Measurements from ENCODE around the gene CCDC18. TPM values are rescaled to one million over a fixed set of nuclear protein-coding genes. Genes with fewer than 3 reads are reported as not detected.

The CCDC18 gene
- total RNA-seq, 1 donor = 6.2 TPM

DNA sequence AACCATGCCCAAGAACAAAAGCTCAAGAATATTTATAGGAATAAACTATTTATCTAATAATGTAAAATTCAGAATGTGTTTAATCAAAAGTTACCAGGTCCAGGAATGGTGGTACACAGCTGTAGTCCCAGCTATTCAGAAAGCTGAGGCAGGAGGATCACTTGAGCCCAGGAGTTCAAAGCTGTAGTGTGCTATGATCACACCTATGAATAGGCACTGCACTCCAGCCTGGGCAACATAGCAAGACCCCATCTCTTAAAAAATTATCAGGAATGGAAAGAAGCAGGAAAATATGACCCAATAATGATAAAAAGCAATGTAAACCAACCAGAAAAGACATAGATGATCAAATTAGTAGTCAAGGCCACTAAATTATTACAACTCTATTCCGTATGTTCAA is 103.0 kb downstream of the CCDC18 start:
- no peak overlapping the region for H3K27ac ChIP-seq (ENCODE audit: low read depth, low read length)
- no peaks in the 10 kb centered on the region for H3K36me3 ChIP-seq (ENCODE audit: insufficient read depth, low read length)
- no peak overlapping the region for H3K4me3 ChIP-seq (ENCODE audit: insufficient read depth, low read length)
- H3K27me3 ChIP-seq (ENCODE audit: insufficient read depth, low read length) = no peaks in the 10 kb centered on the region
- H3K79me2 ChIP-seq (ENCODE audit: insufficient read depth, low read length) = no peaks in the 10 kb centered on the region
- no peak overlapping the region for H2AFZ ChIP-seq (ENCODE audit: low read length)
- no peaks in the 10 kb centered on the region for H4K20me1 ChIP-seq (ENCODE audit: insufficient read depth, low read length)
- DNase-seq (ENCODE audit: insufficient read length, low spot score, missing footprints) = no peak
- H3K9me3 ChIP-seq (ENCODE audit: low read depth, low read length) = no peaks in the 10 kb centered on the region
- H3K4me2 ChIP-seq (ENCODE audit: insufficient read depth, low read length) = no peak overlapping the region
- H3K4me1 ChIP-seq (ENCODE audit: insufficient read depth, low read length) = no peaks in the 10 kb centered on the region
- TF ChIP-seq, protein P1, sequence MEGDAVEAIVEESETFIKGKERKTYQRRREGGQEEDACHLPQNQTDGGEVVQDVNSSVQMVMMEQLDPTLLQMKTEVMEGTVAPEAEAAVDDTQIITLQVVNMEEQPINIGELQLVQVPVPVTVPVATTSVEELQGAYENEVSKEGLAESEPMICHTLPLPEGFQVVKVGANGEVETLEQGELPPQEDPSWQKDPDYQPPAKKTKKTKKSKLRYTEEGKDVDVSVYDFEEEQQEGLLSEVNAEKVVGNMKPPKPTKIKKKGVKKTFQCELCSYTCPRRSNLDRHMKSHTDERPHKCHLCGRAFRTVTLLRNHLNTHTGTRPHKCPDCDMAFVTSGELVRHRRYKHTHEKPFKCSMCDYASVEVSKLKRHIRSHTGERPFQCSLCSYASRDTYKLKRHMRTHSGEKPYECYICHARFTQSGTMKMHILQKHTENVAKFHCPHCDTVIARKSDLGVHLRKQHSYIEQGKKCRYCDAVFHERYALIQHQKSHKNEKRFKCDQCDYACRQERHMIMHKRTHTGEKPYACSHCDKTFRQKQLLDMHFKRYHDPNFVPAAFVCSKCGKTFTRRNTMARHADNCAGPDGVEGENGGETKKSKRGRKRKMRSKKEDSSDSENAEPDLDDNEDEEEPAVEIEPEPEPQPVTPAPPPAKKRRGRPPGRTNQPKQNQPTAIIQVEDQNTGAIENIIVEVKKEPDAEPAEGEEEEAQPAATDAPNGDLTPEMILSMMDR (IDR thresholded peaks at IDR 0.05; ENCODE audit: extremely low read depth, low read depth, low read length) = no peak

DNA sequence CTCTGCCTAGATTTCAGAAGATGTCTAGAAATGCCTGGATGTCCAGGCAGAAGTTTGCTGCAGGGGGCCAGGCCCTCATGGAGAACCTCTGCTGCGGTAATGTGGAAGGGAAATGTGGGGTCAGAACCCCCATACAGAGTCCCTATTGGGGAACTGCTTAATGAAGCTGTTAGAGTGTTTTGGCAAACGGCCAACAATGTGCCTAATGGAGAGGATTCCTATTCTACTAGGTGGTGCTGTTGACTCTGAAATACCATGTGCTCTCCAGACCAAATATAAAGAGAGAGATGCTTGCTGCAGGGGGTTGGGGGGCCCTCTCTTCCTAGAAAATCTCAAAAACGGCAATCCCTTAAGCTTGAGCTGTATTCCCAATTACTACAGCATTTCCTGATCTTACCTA is 108.0 kb downstream of the CCDC18 start:
- TF ChIP-seq, protein P1 (IDR thresholded peaks at IDR 0.05; ENCODE audit: extremely low read depth, low read depth, low read length) = no peak
- no peak overlapping the region for H3K27ac ChIP-seq (ENCODE audit: low read depth, low read length)
- no peaks in the 10 kb centered on the region for H3K4me1 ChIP-seq (ENCODE audit: insufficient read depth, low read length)
- no peaks in the 10 kb centered on the region for H3K9me3 ChIP-seq (ENCODE audit: low read depth, low read length)
- no peak overlapping the region for H2AFZ ChIP-seq (ENCODE audit: low read length)
- no peaks in the 10 kb centered on the region for H3K79me2 ChIP-seq (ENCODE audit: insufficient read depth, low read length)
- no peaks in the 10 kb centered on the region for H3K27me3 ChIP-seq (ENCODE audit: insufficient read depth, low read length)
- H3K4me3 ChIP-seq (ENCODE audit: insufficient read depth, low read length) = no peak overlapping the region
- H3K4me2 ChIP-seq (ENCODE audit: insufficient read depth, low read length) = no peak overlapping the region
- no peaks in the 10 kb centered on the region for H3K36me3 ChIP-seq (ENCODE audit: insufficient read depth, low read length)
- DNase-seq (ENCODE audit: insufficient read length, low spot score, missing footprints) = no peak
- no peaks in the 10 kb centered on the region for H4K20me1 ChIP-seq (ENCODE audit: insufficient read depth, low read length)

DNA sequence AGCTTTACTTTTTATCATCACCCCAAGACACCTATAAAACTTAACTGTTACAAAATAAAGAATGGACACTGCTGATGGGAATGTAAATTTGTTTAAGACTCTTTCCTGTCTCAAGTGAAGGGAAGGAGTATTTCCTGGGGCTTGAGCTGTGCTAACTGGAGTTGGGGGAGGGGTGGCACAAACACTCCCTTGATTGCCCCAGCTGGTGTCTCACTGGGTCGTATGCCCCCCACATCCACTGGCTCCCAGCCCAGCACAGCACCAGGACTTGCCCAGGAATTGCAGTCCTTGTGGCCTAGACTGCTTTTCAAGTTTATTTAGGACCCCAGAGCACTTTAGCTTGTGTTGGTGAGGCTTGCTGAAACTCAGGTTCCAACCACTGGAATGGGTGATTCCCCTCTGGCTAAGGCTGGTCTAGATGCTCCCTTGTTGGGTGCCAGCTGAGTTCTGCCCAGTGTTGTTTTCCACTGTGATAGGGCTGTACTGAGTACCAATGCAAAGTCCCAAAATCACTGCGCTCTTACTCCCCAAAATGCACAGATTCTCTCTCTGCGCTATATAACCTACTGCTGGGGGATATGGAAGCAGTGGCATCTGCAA is 116.1 kb downstream of the CCDC18 start:
- TF ChIP-seq, protein P1 (IDR thresholded peaks at IDR 0.05; ENCODE audit: extremely low read depth, low read depth, low read length) = no peak
- peaks cover 3% of the 10 kb centered on the region for H3K36me3 ChIP-seq (ENCODE audit: insufficient read depth, low read length)
- H3K4me1 ChIP-seq (ENCODE audit: insufficient read depth, low read length) = no peaks in the 10 kb centered on the region
- H2AFZ ChIP-seq (ENCODE audit: low read length) = no peak overlapping the region
- no peaks in the 10 kb centered on the region for H3K9me3 ChIP-seq (ENCODE audit: low read depth, low read length)
- no peak overlapping the region for H3K4me2 ChIP-seq (ENCODE audit: insufficient read depth, low read length)
- no peak overlapping the region for H3K4me3 ChIP-seq (ENCODE audit: insufficient read depth, low read length)
- no peak for DNase-seq (ENCODE audit: insufficient read length, low spot score, missing footprints)
- no peaks in the 10 kb centered on the region for H3K79me2 ChIP-seq (ENCODE audit: insufficient read depth, low read length)
- H3K27me3 ChIP-seq (ENCODE audit: insufficient read depth, low read length) = no peaks in the 10 kb centered on the region
- no peaks in the 10 kb centered on the region for H4K20me1 ChIP-seq (ENCODE audit: insufficient read depth, low read length)
- H3K27ac ChIP-seq (ENCODE audit: low read depth, low read length) = no peak overlapping the region

DNA sequence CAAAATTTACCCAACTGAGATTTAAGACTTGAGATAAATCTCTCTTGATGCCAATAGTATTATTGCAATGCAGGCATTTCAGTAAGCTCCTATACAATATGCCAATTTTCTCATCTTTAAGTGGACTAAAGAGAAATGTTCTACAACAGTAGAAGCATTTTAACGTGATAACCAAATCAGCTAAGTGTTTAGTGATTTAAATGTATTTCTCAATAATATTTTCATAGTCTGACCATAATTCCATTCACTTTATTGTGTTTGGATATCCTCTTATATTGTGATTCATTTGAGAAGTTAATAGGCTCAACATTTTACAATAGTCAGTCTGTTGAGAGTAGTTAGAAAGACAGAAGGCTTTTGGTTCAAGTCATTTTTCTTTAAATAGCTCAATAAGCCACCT is 120.6 kb downstream of the CCDC18 start:
- Histone ChIP-seq H3K36me3 (ENCODE audit: insufficient read depth, low read length) (peaks cover 3% of the 10 kb centered on the region), H3K9me3 (ENCODE audit: low read depth, low read length) (no peaks in the 10 kb centered on the region), H2AFZ (ENCODE audit: low read length) (no peak overlapping the region), H3K27me3 (ENCODE audit: insufficient read depth, low read length) (no peaks in the 10 kb centered on the region), H3K4me2 (ENCODE audit: insufficient read depth, low read length) (no peak overlapping the region), H3K4me3 (ENCODE audit: insufficient read depth, low read length) (no peak overlapping the region), H4K20me1 (ENCODE audit: insufficient read depth, low read length) (no peaks in the 10 kb centered on the region), H3K4me1 (ENCODE audit: insufficient read depth, low read length) (no peaks in the 10 kb centered on the region), H3K79me2 (ENCODE audit: insufficient read depth, low read length) (no peaks in the 10 kb centered on the region), H3K27ac (ENCODE audit: low read depth, low read length) (no peak overlapping the region)
- DNase-seq (ENCODE audit: insufficient read length, low spot score, missing footprints) = no peak
- TF ChIP-seq, protein P1 (IDR thresholded peaks at IDR 0.05; ENCODE audit: extremely low read depth, low read depth, low read length) = no peak
